ENCODE results near the gene THEMIS. TPM values are rescaled to one million over a fixed set of nuclear protein-coding genes. Genes with fewer than 3 reads are reported as not detected.

The THEMIS gene
- total and polyA plus RNA-seq, 10 of the 15 experiments (the other 5 are each of a cell fraction or from before 2014, with no cell fraction given), result 0.06 to 1.5 (median 0.08) TPM; not detected in 6

GRCh38 chr6:127818149-127818548 is 82.7 kb downstream of the THEMIS start:
- TF ChIP-seq BCL3 (IDR thresholded peaks at IDR 0.05; ENCODE audit: borderline replicate concordance, insufficient read depth, low read depth, low read length, poor library complexity, severe bottlenecking), result no peak
- no peak for TF ChIP-seq WRNIP1 (IDR thresholded peaks at IDR 0.05; ENCODE audit: borderline replicate concordance, low read depth, low read length)
- TF ChIP-seq SIN3A (IDR thresholded peaks at IDR 0.05; ENCODE audit: low read depth, low read length), result no peak
- no peak for TF ChIP-seq CHD1 (IDR thresholded peaks at IDR 0.05; ENCODE audit: low read depth, low read length)
- TF ChIP-seq CEBPZ (IDR thresholded peaks at IDR 0.05; ENCODE audit: low read depth, low read length), result no peak
- no peak for TF ChIP-seq IRF3 (IDR thresholded peaks at IDR 0.05)
- TF ChIP-seq HDGF (IDR thresholded peaks at IDR 0.05), result no peak
- no peak for TF ChIP-seq E4F1 (IDR thresholded peaks at IDR 0.05; ENCODE audit: borderline replicate concordance, partially characterized antibody)
- TF ChIP-seq IRF4 (IDR thresholded peaks at IDR 0.05; ENCODE audit: low read depth, low read length), result no peak
- TF ChIP-seq CREM (IDR thresholded peaks at IDR 0.05; ENCODE audit: low read depth), result no peak
- intact Hi-C loops (cut with micrococcal nuclease; ENCODE audit: unreplicated experiment), result no loop called here
- ChIA-PET CTCF (no interaction called here), SMC1A (ENCODE audit: uncharacterized antibody, unreplicated experiment) (no interaction called here), RAD21 (ENCODE audit: unreplicated experiment) (no interaction called here), POLR2A (no interaction called here)
- in situ Hi-C loops (cut with MboI), result no loop called here
- no peak overlapping the region for H3K9ac ChIP-seq (ENCODE audit: control insufficient read depth, insufficient read depth, low read length)
- H3K4me3 ChIP-seq, result no peak overlapping the region
- ATAC-seq (no peak), FAIRE-seq (no peak), DNase-seq (ENCODE audit: low read depth, low spot score) (no peak)
- no peaks in the 10 kb centered on the region for H3K79me2 ChIP-seq (ENCODE audit: control insufficient read depth, insufficient read depth, low read length)
- H3K27ac ChIP-seq (ENCODE audit: control insufficient read depth, insufficient read depth), result no peak overlapping the region
- no peaks in the 10 kb centered on the region for H3K9me3 ChIP-seq (replicated peaks; ENCODE audit: control insufficient read depth, insufficient read depth, low read length)
- H4K20me1 ChIP-seq (ENCODE audit: control insufficient read depth, insufficient read depth), result no peaks in the 10 kb centered on the region
- 0% methylated on average over 2 of the region's 2 CpGs for WGBS (ENCODE audit: insufficient coverage, insufficient replicate concordance, low lambda C conversion rate, missing lambda C conversion rate)
- BruUV-seq (replicated peaks), result no TSS peak
- H3K27me3 ChIP-seq (replicated peaks in 1 of 2; ENCODE audit: control insufficient read depth in 2 of 2, insufficient read depth in 2 of 2, low read length in 1 of 2), result no peaks in the 10 kb centered on the region
- no peak overlapping the region for H3K4me2 ChIP-seq (ENCODE audit: control insufficient read depth, insufficient read depth)
- H2AFZ ChIP-seq (ENCODE audit: control insufficient read depth, low read depth, low read length), result no peak overlapping the region
- no peaks in the 10 kb centered on the region for H3K4me1 ChIP-seq (ENCODE audit: control insufficient read depth, insufficient read depth, low read length)
- H3K36me3 ChIP-seq (ENCODE audit: control insufficient read depth in 2 of 2, insufficient read depth in 2 of 2, low read length in 1 of 2), result no peaks in the 10 kb centered on the region

Data from GM12878 (cell line).